ENCODE results near the gene PRC1. TPM values are rescaled to one million over a fixed set of nuclear protein-coding genes. Genes with fewer than 3 reads are reported as not detected.

Gene PRC1
- total RNA-seq, 1 donor from 2014 or later = 139 TPM

GRCh38 chr15:90990446-90990845, 3.9 kb downstream of the PRC1 start:
- DNase-seq (ENCODE audit: low read depth, low spot score) = no peak

DNA sequence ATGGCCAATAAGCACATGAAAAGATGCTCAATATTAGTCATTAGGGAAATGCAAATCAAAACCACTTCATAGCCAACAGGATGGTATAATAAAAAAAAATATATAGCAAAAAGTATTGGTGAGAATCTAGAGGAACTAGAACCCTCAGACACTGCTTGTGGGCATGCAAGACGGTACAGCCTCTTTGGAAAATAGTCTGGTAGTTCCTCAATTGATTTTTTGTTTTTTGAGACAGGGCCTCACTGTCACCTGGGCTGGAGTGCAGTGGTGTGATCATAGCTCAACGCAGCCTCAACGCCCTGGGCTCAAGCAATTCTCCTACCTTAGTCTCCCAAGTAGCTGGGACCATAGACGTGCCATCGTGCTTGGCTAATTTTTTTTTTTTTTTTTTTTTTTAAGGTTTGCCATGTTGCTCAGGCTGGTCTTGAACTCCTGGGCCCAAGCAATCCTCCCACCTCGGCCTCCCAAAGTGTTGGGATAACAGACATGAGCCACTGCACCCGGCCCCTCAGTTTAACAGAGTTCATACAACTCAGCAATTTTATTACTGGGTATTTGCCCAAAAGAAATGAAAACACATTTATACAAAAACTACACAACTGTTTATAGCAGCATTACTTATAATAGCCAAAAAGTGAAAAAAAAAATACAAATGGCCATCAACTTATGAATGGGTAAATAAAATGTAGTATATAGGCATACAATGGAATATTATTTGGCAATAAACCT, 5.1 kb downstream of the PRC1 start:
- DNase-seq (ENCODE audit: low read depth, low spot score) = no peak

DNA sequence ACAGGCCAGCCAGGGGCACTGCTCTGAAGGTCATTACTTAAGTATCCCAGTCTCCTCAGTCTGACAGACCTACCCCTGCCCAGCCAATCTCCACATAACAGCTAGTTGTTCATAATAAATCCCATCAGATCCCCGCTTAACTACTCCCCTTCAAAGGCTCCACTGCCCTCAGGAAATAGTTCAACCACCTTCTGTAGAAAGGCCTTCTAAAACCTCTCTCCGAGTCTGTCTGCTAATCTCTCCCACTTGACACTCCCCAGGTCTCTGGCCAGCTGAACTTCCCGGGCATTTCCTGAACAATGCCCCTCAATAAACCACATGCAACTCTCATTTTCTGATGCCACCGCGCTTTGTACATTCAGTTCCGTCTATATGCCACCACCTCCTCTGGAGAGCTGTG, 6.0 kb downstream of the PRC1 start:
- DNase-seq (ENCODE audit: low read depth, low spot score) = peak; percentile 8

GRCh38 chr15:90987561-90988141, 6.7 kb downstream of the PRC1 start:
- no peak for DNase-seq (ENCODE audit: low read depth, low spot score)

- DNase-seq (ENCODE audit: low read depth, low spot score) = no peak
Measured at GRCh38 chr15:90986790-90987507, 7.4 kb downstream of the PRC1 start.

- DNase-seq (ENCODE audit: low read depth, low spot score) = no peak
Measured at GRCh38 chr15:90982135-90982534, 12.2 kb downstream of the PRC1 start.

- no peak for DNase-seq (ENCODE audit: low read depth, low spot score)
Measured at GRCh38 chr15:90981681-90982080, 12.7 kb downstream of the PRC1 start.

DNA sequence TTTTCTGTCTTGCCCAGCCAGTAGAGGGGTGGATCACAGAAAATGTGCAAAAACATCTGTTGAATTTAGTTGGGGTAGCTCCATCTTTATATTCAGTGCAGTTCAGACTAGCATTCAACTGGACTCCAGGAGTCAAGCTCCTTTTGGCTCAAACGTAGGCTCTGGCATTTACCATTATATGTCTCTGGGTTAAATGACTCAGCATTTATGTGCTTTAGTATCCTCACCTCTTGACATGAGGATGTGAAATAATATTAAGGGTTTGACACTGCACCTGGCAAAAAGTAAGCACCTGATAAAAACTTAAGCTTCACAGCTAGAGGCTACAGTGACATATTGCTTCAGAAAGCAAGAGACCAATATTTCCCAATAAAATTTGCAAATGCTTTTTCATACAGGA, 14.8 kb downstream of the PRC1 start:
- DNase-seq (ENCODE audit: low read depth, low spot score) = no peak

DNA sequence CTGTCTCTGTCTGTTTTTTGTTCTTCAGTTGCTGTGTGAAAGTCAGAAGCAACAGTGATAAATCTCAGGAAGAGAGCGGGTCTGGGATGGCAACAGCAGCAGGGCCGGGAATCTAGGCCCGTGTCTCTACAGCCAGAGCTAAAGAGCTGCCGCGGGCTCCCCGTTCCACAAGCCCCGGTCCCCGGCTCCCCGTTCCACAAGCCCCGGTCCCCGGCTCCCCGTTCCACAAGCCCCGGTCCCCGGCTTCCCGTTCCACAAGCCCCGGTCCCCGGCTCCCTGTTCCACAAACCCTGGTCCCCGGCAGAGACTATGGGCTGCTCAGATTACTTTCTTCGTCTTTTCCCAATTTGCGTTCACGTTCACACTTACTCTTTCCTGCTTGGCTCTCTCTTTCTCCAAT, 20.1 kb downstream of the PRC1 start:
- no peak for DNase-seq (ENCODE audit: low read depth, low spot score)

- no peak for DNase-seq (ENCODE audit: low read depth, low spot score)
Measured at GRCh38 chr15:90972133-90972532, 22.2 kb downstream of the PRC1 start.

DNA sequence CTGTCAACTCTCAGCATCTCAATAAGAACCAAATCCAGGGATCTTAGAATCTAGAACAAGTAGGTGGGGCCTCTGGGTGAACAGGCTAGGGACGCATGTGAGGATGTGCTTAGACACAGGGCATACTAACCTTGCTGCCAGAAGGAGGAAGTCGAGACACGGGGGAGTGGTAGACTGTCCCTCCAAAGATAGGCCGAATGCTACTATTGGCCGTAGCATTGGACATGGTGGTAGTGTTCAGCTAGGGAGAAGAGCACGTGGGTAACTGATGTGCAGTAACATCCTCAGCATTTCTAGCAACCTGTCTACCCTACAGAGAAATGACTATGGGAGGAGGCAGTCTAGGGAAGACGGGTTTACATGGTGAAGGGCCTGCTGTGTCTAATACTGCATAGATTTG, 24.1 kb downstream of the PRC1 start:
- DNase-seq (ENCODE audit: low read depth, low spot score) = no peak

GRCh38 chr15:90968434-90968833, 25.9 kb downstream of the PRC1 start:
- DNase-seq (ENCODE audit: low read depth, low spot score) = no peak

DNA sequence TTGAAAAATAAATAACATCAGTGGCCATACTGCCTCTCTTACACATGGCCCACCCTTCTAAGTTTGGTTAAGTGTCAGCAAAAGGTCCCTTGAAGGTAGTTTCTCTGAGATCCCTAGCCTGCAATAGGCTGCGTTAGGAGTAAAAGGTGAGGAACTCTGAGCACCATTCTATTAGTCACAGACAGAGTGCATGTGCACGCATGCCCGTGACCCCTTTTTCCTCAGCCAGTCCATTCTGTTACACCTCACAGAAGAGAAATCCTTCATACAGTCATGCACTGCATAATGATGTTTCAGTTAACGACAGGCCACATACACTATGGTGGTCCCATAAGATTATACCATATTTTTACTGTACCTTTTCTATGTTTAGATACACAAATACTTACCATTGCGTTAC, 27.1 kb downstream of the PRC1 start:
- DNase-seq (ENCODE audit: low read depth, low spot score) = no peak

- no peak for DNase-seq (ENCODE audit: low read depth, low spot score)
Measured at GRCh38 chr15:90966262-90966661, 28.1 kb downstream of the PRC1 start.

DNA sequence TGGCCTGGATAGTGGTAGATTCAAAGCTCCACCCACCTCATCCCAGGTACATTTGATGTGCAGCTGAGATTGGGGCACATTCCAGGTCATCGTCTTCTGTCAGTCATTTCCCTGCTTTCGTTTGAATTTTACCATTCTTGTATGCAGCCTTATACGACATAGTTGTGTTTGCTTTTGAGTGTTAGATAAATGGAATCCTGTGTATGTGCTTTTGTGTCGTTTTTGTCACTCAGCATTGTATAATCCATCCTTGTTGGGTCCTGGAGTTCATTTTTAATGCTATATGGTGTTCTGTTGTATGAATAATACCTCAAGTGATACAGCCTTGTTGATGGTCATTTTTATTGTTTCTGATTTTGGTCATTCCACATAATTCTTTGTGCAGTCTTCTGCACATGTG, 32.3 kb downstream of the PRC1 start:
- no peak for DNase-seq (ENCODE audit: low read depth, low spot score)

GRCh38 chr15:90960298-90961091, 33.8 kb downstream of the PRC1 start:
- DNase-seq (ENCODE audit: low read depth, low spot score) = no peak

GRCh38 chr15:90959894-90960293, 34.4 kb downstream of the PRC1 start:
- no peak for DNase-seq (ENCODE audit: low read depth, low spot score)

DNA sequence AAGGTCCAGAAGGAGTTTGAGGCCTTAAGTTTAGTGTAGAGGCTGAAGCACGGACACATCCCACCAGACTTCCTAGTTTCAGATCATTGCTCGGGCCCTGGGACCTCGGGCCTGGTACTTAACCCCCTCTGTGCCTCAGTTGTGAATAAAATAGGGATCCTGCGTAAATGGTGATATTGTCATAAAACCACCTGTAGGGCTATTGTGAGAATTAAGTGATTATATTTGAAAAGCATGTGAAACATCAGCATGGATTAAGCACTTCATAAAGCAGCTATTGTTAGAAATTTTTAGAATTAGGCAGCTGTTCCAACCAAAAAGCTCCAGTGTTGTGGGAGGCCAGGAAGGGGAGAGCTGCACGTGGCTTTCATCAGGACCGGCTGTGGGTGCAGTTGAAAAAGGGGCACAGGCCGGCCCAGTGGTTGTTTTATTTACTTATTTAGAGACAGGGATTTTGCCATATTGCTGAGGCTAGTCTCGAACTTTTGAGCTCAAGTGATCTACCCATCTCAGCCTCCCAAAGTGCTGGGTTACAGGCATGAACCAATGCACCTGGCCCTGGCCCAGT, 35.2 kb downstream of the PRC1 start:
- no peak for DNase-seq (ENCODE audit: low read depth, low spot score)

DNA sequence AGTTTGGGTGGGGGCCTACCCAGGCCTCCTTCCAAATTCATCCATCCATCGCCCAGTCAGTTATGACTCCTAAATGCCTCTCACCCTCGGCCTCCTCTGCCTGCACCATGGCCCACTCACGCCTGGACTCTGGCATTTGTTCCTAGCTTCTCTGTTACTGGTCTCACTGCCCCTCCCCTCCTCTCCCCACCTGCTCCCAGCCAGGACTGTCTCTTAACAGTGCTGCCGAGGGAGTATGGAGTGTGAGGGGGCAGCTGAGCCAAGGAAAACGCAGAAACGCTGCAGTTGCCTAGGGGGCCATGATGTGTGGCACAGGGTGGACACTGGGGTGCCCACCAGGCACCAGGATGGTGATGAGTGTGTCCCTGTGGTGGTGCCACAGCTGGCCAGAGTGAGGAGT, 36.5 kb downstream of the PRC1 start:
- no peak for DNase-seq (ENCODE audit: low read depth, low spot score)

DNA sequence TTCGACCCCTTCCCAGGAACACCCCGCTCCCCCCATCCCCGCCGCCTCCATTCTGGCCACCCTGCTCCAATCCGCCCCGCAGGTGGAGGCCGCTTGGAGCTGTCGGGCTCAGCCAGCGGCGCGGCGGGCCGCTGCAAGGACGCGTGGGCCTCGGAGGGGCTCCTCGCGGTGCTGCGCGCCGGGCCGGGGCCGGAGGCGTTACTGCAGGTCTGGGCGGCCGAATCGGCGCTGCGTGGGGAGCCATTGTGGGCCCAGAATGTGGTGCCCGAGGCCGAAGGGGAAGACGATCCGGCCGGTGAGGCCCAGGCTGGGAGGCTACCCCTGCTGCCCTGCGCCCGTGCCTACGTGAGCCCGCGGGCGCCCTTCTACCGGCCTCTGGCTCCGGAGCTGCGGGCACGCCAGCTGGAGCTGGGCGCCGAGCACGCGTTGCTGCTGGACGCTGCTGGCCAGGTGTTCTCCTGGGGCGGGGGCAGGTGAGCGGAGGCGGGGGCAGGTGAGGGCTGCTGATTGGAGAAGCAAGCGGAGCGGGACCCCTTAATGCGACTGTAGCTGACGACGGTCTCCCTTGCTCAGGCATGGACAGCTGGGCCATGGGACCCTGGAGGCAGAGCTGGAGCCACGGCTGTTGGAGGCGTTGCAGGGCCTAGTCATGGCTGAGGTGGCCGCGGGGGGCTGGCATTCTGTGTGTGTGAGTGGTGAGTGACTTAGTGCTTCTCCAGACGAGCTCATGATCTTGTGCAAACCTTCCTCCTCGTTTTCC, 37.1 kb downstream of the PRC1 start:
- no peak for DNase-seq (ENCODE audit: low read depth, low spot score)

All from pulmonary artery endothelial cell (primary cell).